Kidney (tissue), 14 donors: ENCODE results near the gene LRRK1. TPM values are rescaled to one million over a fixed set of nuclear protein-coding genes. Genes with fewer than 3 reads are reported as not detected.

Source experiments
- DNase-seq, 5 donors: peaks; one replicate each; pipeline ENCODE4 v3.0.0-alpha.2; 2013 to 2020
- FAIRE-seq: peaks from 2 replicates; lab custom pipeline; 2012; peaks lifted over from hg19 to GRCh38; lab: Jason Lieb, UNC
- H3K27ac ChIP-seq, 2 donors: one replicate each; pipeline ENCODE4 v1.7.0; 2013; ENCODE audit warnings: low read depth in 2 of 2, low read length in 2 of 2, inconsistent platforms in 1 of 2
- H3K27me3 ChIP-seq: one replicate; pipeline ENCODE4 v1.7.1; 2013; ENCODE audit warnings: low read length, inconsistent platforms; ENCODE audit not compliant: control insufficient read depth, insufficient read depth
- H3K36me3 ChIP-seq, 3 donors: one replicate each; pipeline versions ENCODE4 v1.7.0 to v1.7.1; 2013; ENCODE audit warnings: low read length in 3 of 3, control low read depth in 1 of 3, inconsistent platforms in 1 of 3; ENCODE audit not compliant: insufficient read depth in 3 of 3, control insufficient read depth in 2 of 3
- H3K4me1 ChIP-seq, 3 donors: one replicate each; pipeline versions ENCODE4 v1.7.0 to v1.7.1; 2013; ENCODE audit warnings: low read length in 3 of 3, inconsistent platforms in 1 of 3, low read depth in 1 of 3; ENCODE audit not compliant: control insufficient read depth in 2 of 3, insufficient read depth in 2 of 3
- H3K4me3 ChIP-seq, 3 donors: one replicate each; pipeline versions ENCODE4 v1.7.0 to v1.8.1; 2013; ENCODE audit warnings: low read length in 3 of 3, control low read depth in 1 of 3, inconsistent platforms in 1 of 3
- H3K9ac ChIP-seq, 3 donors: one replicate each; pipeline versions ENCODE4 v1.7.0 to v1.7.1; 2013; ENCODE audit warnings: low read length in 3 of 3, control low read depth in 1 of 3, inconsistent platforms in 1 of 3
- H3K9me3 ChIP-seq, 3 donors: one replicate each; pipeline versions ENCODE4 v1.7.0 to v1.7.1; 2013; ENCODE audit warnings: low read length in 3 of 3, control low read depth in 1 of 3, inconsistent platforms in 1 of 3; ENCODE audit not compliant: control insufficient read depth in 2 of 3, insufficient read depth in 1 of 3
- intact Hi-C: fragments of 100-400 bp; cut with DNase I; formaldehyde crosslinking; loops from one replicate; pipeline ENCODE4 v1.11.1; 2022
- polyA plus RNA-seq: library from polyadenylated mRNA; stranded (reverse); fragments of 350-450 nt; fragmentation: Illumina TruSeq; extraction: RNeasy Lipid Tissue Mini Kit (QIAGEN cat#74804); gene quantifications from one replicate; pipeline ENCODE4 v1.2.3, GENCODE V29; 2014; ENCODE audit warnings: low read depth, low replicate concordance; ENCODE audit not compliant: insufficient read depth
- total RNA-seq: library from RNA; stranded (reverse); fragmentation: NEBNext Ultra II Directional; extraction: Animal tissue kit (Norgen Biotek cat#: 25700); gene quantifications from one replicate; pipeline ENCODE4 v1.2.1, GENCODE V29; 2021
- TF ChIP-seq, protein P1 (sequence below): IDR thresholded peaks from 3 replicates; pipeline ENCODE4 v1.5.1; 2012; ENCODE audit warnings: mild to moderate bottlenecking, moderate library complexity, borderline replicate concordance; ENCODE audit not compliant: insufficient read depth; ENCODE audit errors: extremely low read depth
- donor health status: control.
- donor health status: control.
- donor health status: control.
- donor health status: control.
- donor health status: control.
- donor health status: DM: yes; HTN: yes; CAD: no.
- donor health status: Normal renal cell carcinoma (clear cell type).

LRRK1 gene
- total and polyA plus RNA-seq, 2 donors from 2014 or later: 1.1 to 24.9 TPM

GRCh38 chr15:101056366-101057334 is 137.5 kb downstream of the LRRK1 start:
- intact Hi-C loops: no loop called here
- no peak overlapping the region for H3K27ac ChIP-seq
- H3K27me3 ChIP-seq: no peaks in the 10 kb centered on the region
- H3K4me3 ChIP-seq: no peak overlapping the region
- TF ChIP-seq, protein P1, sequence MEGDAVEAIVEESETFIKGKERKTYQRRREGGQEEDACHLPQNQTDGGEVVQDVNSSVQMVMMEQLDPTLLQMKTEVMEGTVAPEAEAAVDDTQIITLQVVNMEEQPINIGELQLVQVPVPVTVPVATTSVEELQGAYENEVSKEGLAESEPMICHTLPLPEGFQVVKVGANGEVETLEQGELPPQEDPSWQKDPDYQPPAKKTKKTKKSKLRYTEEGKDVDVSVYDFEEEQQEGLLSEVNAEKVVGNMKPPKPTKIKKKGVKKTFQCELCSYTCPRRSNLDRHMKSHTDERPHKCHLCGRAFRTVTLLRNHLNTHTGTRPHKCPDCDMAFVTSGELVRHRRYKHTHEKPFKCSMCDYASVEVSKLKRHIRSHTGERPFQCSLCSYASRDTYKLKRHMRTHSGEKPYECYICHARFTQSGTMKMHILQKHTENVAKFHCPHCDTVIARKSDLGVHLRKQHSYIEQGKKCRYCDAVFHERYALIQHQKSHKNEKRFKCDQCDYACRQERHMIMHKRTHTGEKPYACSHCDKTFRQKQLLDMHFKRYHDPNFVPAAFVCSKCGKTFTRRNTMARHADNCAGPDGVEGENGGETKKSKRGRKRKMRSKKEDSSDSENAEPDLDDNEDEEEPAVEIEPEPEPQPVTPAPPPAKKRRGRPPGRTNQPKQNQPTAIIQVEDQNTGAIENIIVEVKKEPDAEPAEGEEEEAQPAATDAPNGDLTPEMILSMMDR: no peak
- no peak for FAIRE-seq
- DNase-seq: peak in 1 of 5 donors; percentile 68
- no peaks in the 10 kb centered on the region for H3K36me3 ChIP-seq
- H3K9ac ChIP-seq: no peak overlapping the region
- H3K9me3 ChIP-seq: no peaks in the 10 kb centered on the region
- H3K4me1 ChIP-seq: no peaks in the 10 kb centered on the region

DNA sequence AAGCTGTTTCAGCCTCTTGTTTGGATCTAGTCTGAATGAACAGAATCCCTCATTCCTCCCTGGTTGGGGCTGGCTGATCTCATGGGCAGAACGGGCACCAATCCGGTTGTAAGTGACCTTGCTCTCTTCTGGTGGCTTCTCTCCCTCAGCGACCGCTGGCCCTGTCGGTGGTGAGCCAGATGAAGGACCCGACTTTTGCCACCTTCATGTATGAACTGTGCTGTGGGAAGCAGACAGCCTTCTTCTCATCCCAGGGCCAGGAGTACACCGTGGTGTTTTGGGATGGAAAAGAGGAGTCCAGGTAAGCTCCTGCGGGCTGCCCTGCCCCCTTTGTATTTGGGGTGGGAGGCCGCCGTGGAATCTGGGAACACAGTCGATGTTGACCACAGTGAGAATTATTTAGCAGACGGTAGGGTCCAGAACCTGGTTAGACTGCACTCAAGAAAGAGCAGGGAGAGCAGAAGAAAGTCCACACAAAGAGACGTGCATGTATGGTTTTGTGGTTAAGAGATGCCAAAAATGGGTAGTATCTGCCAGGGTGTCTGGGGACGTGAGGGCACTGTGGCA is 138.8 kb downstream of the LRRK1 start:
- no peaks in the 10 kb centered on the region for H3K4me1 ChIP-seq
- no peak overlapping the region for H3K9ac ChIP-seq
- no peak overlapping the region for H3K4me3 ChIP-seq
- intact Hi-C loops: no loop called here
- no peaks in the 10 kb centered on the region for H3K9me3 ChIP-seq
- no peak overlapping the region for H3K27ac ChIP-seq
- H3K36me3 ChIP-seq: no peaks in the 10 kb centered on the region
- FAIRE-seq (no peak), DNase-seq (peak in 1 of 5 donors; percentile 51)
- TF ChIP-seq, protein P1: no peak
- H3K27me3 ChIP-seq: no peaks in the 10 kb centered on the region

DNA sequence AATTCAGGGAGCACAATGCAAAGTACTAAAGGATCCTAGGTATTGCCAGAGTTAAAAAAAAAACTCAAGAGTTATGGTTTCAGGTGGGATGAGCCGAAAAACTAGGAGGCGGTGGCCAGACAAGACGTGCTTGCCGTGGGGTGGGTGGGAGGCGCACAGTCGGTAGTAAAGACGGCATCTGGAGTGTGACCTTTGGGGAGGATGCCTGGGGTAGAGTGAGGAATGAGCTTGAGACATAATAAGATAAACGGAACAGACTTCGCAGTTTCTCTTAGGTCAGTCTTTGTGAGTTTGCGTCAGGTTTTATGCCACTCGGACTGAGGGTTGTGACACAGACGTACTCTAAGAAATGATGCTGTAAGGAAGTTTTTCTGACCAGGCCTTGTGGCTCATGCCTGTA is 139.6 kb downstream of the LRRK1 start:
- no peak for FAIRE-seq
- H3K9ac ChIP-seq: no peak overlapping the region
- peak in 1 of 5 donors; percentile 3 for DNase-seq
- TF ChIP-seq, protein P1: no peak
- H3K36me3 ChIP-seq: no peaks in the 10 kb centered on the region
- no peak overlapping the region for H3K27ac ChIP-seq
- no peak overlapping the region for H3K4me3 ChIP-seq
- intact Hi-C loops: no loop called here
- no peaks in the 10 kb centered on the region for H3K27me3 ChIP-seq
- H3K9me3 ChIP-seq: no peaks in the 10 kb centered on the region
- no peaks in the 10 kb centered on the region for H3K4me1 ChIP-seq
